Measurements from ENCODE around the gene AFF3. TPM values are rescaled to one million over a fixed set of nuclear protein-coding genes. Genes with fewer than 3 reads are reported as not detected.

Gene AFF3
- total RNA-seq, 4 donors from 2014 or later = 8.5 to 77.2 (median 27.1) TPM

DNA sequence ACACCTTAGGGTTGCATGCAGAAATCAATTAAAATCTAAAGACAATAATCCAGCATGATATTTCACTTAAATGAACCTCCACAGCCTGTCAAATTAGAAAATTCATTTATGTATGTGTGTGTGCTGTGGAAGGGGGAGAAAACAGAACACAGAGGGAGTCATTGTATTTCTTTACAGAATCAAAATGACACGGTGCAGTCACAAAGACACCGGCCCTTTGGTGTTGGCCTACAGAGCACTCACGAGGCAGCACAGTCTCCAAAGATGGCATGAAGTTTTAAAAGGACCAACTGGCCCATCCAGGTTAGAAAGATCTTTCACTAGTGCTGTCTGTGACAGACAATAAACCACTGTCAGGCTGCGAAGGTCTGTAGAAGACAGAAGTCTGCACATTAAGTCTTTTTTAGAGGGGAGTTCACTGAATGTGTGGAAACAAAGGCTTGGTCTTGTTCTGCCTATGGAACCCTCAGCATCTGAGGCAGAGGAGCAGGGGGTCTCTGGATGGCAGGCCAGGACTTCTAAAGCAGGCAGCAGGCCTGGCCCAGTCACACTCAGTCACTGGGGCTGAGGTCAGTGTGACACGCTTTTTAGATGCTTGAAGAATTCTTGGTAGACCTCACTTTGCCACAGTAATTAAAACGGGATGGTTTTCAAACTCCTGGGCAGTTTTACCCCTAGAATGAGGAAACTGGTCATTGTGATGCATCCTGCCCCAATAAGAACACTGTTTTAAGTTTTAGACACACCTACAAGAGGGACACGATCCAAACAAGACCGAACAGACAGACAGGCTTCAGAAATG is 184.9 kb downstream of the AFF3 start:
- no peak overlapping the region for H3K27ac ChIP-seq
- H3K27me3 ChIP-seq = no peaks in the 10 kb centered on the region
- no peaks in the 10 kb centered on the region for H3K9me3 ChIP-seq
- no peak for DNase-seq
- no peaks in the 10 kb centered on the region for H3K36me3 ChIP-seq
- no peaks in the 10 kb centered on the region for H3K4me1 ChIP-seq
- TF ChIP-seq, protein P1, sequence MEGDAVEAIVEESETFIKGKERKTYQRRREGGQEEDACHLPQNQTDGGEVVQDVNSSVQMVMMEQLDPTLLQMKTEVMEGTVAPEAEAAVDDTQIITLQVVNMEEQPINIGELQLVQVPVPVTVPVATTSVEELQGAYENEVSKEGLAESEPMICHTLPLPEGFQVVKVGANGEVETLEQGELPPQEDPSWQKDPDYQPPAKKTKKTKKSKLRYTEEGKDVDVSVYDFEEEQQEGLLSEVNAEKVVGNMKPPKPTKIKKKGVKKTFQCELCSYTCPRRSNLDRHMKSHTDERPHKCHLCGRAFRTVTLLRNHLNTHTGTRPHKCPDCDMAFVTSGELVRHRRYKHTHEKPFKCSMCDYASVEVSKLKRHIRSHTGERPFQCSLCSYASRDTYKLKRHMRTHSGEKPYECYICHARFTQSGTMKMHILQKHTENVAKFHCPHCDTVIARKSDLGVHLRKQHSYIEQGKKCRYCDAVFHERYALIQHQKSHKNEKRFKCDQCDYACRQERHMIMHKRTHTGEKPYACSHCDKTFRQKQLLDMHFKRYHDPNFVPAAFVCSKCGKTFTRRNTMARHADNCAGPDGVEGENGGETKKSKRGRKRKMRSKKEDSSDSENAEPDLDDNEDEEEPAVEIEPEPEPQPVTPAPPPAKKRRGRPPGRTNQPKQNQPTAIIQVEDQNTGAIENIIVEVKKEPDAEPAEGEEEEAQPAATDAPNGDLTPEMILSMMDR (IDR thresholded peaks at IDR 0.05) = no peak
- TF ChIP-seq POLR2A (IDR thresholded peaks at IDR 0.05) = no peak
- H3K4me3 ChIP-seq = no peak overlapping the region
- intact Hi-C loops (cut with DNase I; ENCODE audit: low total_unique reads) = no loop called here

DNA sequence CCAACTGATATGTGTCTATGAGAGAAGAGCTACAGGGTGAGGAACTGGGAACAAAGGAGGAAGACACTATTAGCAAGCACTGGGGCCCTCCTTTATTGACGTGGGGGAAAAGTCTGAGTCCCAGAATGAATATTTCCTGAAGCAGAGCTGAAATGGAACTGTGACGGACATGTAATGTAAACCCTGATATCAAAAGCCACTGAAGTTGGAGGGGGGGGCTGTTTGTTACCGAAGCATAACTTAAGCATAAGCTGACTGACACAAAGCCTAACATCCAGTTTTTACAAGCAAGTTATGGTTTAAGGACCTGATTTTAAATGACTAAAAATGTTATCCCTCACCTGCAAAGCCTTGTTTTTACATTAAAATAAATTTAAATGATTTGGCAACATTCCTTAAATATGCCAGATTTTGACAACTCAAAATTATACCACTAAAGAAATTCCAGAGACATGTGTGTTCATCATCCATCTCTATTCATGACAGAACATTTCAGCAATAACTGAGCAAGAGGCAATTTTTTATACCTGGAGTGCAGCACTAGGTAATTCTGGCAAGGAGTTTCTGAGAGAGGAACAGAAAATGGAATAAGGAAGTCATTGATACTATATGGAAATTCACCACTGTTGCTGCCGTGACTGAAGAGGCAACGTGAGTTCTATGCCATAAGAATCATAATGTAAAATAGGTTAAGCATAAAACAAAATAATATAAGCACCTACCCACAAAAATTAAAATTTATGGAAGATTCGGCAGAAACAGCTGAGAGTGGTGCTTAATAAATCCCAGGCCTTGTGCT is 186.0 kb downstream of the AFF3 start:
- TF ChIP-seq, protein P1 (IDR thresholded peaks at IDR 0.05) = no peak
- no peak for TF ChIP-seq POLR2A (IDR thresholded peaks at IDR 0.05)
- intact Hi-C loops (cut with DNase I; ENCODE audit: low total_unique reads) = no loop called here
- H3K36me3 ChIP-seq = no peaks in the 10 kb centered on the region
- no peaks in the 10 kb centered on the region for H3K27me3 ChIP-seq
- no peak for DNase-seq
- no peak overlapping the region for H3K4me3 ChIP-seq
- no peaks in the 10 kb centered on the region for H3K4me1 ChIP-seq
- no peak overlapping the region for H3K27ac ChIP-seq
- no peaks in the 10 kb centered on the region for H3K9me3 ChIP-seq

DNA sequence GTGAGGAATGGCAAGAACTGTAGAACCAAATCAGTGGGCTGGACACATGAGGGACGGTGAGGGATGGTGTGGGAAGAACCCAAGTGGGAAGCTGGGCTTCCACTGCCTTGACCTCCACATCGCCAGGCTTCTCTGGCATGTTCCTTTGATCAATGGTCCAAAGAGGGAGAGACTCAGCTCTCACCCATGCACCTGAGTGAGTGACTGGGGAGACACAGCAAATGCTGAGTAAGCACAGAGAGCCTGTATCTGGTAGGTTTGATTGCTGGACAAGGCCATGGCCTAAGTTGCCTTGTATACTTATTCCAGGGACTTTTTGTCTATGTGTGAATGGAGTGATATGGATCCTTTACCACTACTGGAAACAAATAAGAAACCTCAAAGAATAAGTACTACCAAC is 188.6 kb downstream of the AFF3 start:
- TF ChIP-seq POLR2A (IDR thresholded peaks at IDR 0.05) = no peak
- TF ChIP-seq, protein P1 (IDR thresholded peaks at IDR 0.05) = no peak
- no peak overlapping the region for H3K27ac ChIP-seq
- intact Hi-C loops (cut with DNase I; ENCODE audit: low total_unique reads) = no loop called here

DNA sequence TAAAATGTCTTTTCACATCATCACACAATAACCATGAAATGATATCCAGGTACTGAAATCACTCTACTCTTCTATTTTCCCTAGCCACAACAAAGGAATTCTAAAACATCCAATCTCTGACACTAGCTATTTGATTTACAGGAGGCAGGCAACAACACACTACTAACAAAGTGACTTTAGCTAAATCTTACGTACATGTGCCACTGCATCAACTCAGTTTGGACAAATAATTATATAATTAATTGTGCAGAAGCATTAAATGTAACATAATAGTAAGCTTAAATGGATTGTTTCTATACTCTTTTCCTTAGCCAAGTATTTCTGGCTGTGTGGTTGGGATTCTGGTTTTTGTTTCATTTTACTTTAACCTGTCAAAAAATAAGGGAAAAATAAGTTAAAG is 192.4 kb downstream of the AFF3 start:
- Histone ChIP-seq H3K27me3 (no peaks in the 10 kb centered on the region), H3K27ac (no peak overlapping the region), H3K36me3 (no peaks in the 10 kb centered on the region), H3K4me1 (no peaks in the 10 kb centered on the region), H3K4me3 (no peak overlapping the region), H3K9me3 (no peaks in the 10 kb centered on the region)
- TF ChIP-seq POLR2A (IDR thresholded peaks at IDR 0.05) = no peak
- TF ChIP-seq, protein P1 (IDR thresholded peaks at IDR 0.05) = no peak
- no peak for DNase-seq
- intact Hi-C loops (cut with DNase I; ENCODE audit: low total_unique reads) = no loop called here

More for the DNA sequence above, 188.6 kb downstream of the AFF3 start:
- H3K4me3 ChIP-seq = no peak overlapping the region
- no peaks in the 10 kb centered on the region for H3K4me1 ChIP-seq
- no peaks in the 10 kb centered on the region for H3K36me3 ChIP-seq
- no peaks in the 10 kb centered on the region for H3K9me3 ChIP-seq
- no peak for DNase-seq
- H3K27me3 ChIP-seq = no peaks in the 10 kb centered on the region

DNA sequence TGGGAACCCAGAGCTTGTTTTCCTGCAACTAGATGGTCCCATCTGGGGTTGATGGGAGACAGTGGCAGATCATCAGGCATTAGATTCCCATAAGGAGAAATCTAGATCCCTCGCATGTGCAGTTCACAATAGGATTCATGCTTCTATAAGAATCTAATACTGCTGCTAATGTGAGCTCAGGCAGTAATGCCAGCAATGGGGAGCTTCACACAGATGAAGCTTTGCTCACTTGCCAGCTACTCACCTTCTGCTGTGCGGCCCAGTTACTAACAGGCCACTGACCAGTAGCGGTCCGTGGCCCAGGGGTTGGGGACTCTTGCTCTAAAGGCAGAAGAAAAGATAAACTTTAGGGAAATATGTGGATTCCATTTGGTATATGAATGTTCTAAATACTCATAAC is 192.9 kb downstream of the AFF3 start:
- intact Hi-C loops (cut with DNase I; ENCODE audit: low total_unique reads) = no loop called here
- DNase-seq = no peak
- no peak for TF ChIP-seq POLR2A (IDR thresholded peaks at IDR 0.05)
- TF ChIP-seq, protein P1 (IDR thresholded peaks at IDR 0.05) = no peak
- Histone ChIP-seq H3K36me3 (no peaks in the 10 kb centered on the region), H3K27me3 (no peaks in the 10 kb centered on the region), H3K4me3 (no peak overlapping the region), H3K27ac (no peak overlapping the region), H3K9me3 (no peaks in the 10 kb centered on the region), H3K4me1 (no peaks in the 10 kb centered on the region)

Data from uterus (tissue), 4 donors.